Putamen (tissue), 1 donor: ENCODE measurements around the gene HELZ.

Experiments
- DNase-seq: peaks from one replicate; pipeline ENCODE4 v3.0.0-alpha.2; 2016; ENCODE audit warnings: low spot score

HELZ gene

GRCh38 chr17:67194134-67194533 lies 50.9 kb downstream of the HELZ start:
- no peak for DNase-seq

- DNase-seq, result no peak
These were observed 57.1 kb downstream of the HELZ start for GRCh38 chr17:67187927-67188326.

GRCh38 chr17:67186782-67187181 lies 58.2 kb downstream of the HELZ start:
- DNase-seq, result no peak

- DNase-seq, result no peak
These were observed 61.5 kb downstream of the HELZ start for GRCh38 chr17:67183531-67183930.

- no peak for DNase-seq
These were observed 63.2 kb downstream of the HELZ start for GRCh38 chr17:67181825-67182224.

- no peak for DNase-seq
These were observed 64.7 kb downstream of the HELZ start for GRCh38 chr17:67180275-67180674.

GRCh38 chr17:67178555-67178954 lies 66.4 kb downstream of the HELZ start:
- DNase-seq, result no peak

- DNase-seq, result no peak
These were observed 67.3 kb downstream of the HELZ start for GRCh38 chr17:67177732-67178131.

- DNase-seq, result no peak
These were observed 70.8 kb downstream of the HELZ start for GRCh38 chr17:67174190-67174589.

- no peak for DNase-seq
These were observed 73.4 kb downstream of the HELZ start for GRCh38 chr17:67171560-67171959.

GRCh38 chr17:67168496-67168895 lies 76.5 kb downstream of the HELZ start:
- no peak for DNase-seq

GRCh38 chr17:67165201-67165600 lies 79.8 kb downstream of the HELZ start:
- no peak for DNase-seq

- no peak for DNase-seq
These were observed 80.7 kb downstream of the HELZ start for GRCh38 chr17:67164302-67164701.

- no peak for DNase-seq
These were observed 82.2 kb downstream of the HELZ start for GRCh38 chr17:67162771-67163170.

GRCh38 chr17:67161573-67161972 lies 83.4 kb downstream of the HELZ start:
- DNase-seq, result no peak

- DNase-seq, result no peak
These were observed 84.2 kb downstream of the HELZ start for GRCh38 chr17:67160791-67161190.

GRCh38 chr17:67157732-67158639 lies 87.0 kb downstream of the HELZ start:
- peak; percentile 49 for DNase-seq

- no peak for DNase-seq
These were observed 88.5 kb downstream of the HELZ start for GRCh38 chr17:67156269-67157199.

- no peak for DNase-seq
These were observed 92.2 kb downstream of the HELZ start for GRCh38 chr17:67152824-67153223.

- DNase-seq, result peak; percentile 70
These were observed 93.3 kb downstream of the HELZ start for GRCh38 chr17:67151717-67152116.

GRCh38 chr17:67150826-67151225 lies 94.2 kb downstream of the HELZ start:
- no peak for DNase-seq

- no peak for DNase-seq
These were observed 96.6 kb downstream of the HELZ start for GRCh38 chr17:67148352-67148751.
